KMS-11 (cell line): ENCODE measurements around the gene ABHD17C.

ENCODE experiments used
- H2AFZ ChIP-seq: fragments of 200-600 bp; sonication (generic); 2 replicates; pipeline ENCODE4 v1.6.1; 2016; ENCODE audit warnings: antibody characterized with exemption, mixed run types, low read depth
- H3K27ac ChIP-seq: fragments of 200-600 bp; sonication (generic); 2 replicates; pipeline ENCODE4 v1.6.1; 2016; ENCODE audit warnings: mild to moderate bottlenecking, mixed run types
- H3K27me3 ChIP-seq: fragments of 200-600 bp; sonication (generic); 2 replicates; pipeline ENCODE4 v1.6.1; 2017; ENCODE audit warnings: mild to moderate bottlenecking, low read depth, mixed run types, moderate library complexity; ENCODE audit not compliant: insufficient read depth
- H3K36me3 ChIP-seq: fragments of 200-600 bp; sonication (generic); 2 replicates; pipeline ENCODE4 v1.6.1; 2017; ENCODE audit warnings: mild to moderate bottlenecking, mixed run types; ENCODE audit not compliant: insufficient read depth
- H3K4me1 ChIP-seq: fragments of 200-600 bp; sonication (generic); 2 replicates; pipeline ENCODE4 v1.6.1; 2016; ENCODE audit warnings: mild to moderate bottlenecking, low read depth, mixed run types; ENCODE audit not compliant: poor library complexity, severe bottlenecking
- H3K4me2 ChIP-seq: fragments of 200-600 bp; sonication (generic); 2 replicates; pipeline ENCODE4 v1.7.0; 2016; ENCODE audit warnings: mild to moderate bottlenecking, mixed run types
- H3K4me3 ChIP-seq: fragments of 200-600 bp; sonication (generic); IDR thresholded peaks from 2 replicates; pipeline ENCODE4 v1.6.1; 2017; ENCODE audit warnings: low read depth, low read length, mixed read lengths; ENCODE audit not compliant: insufficient read depth
- H3K79me2 ChIP-seq: fragments of 200-600 bp; sonication (generic); 2 replicates; pipeline ENCODE4 v1.6.1; 2016; ENCODE audit warnings: low read depth, mixed run types; ENCODE audit not compliant: insufficient read depth
- H3K9ac ChIP-seq: fragments of 200-600 bp; sonication (generic); 2 replicates; pipeline ENCODE4 v1.6.1; 2016; ENCODE audit warnings: mild to moderate bottlenecking, mixed run types
- H4K20me1 ChIP-seq: fragments of 200-600 bp; sonication (generic); 2 replicates; pipeline ENCODE4 v1.6.1; 2016; ENCODE audit warnings: mild to moderate bottlenecking, mixed run types; ENCODE audit not compliant: insufficient read depth
- CTCF ChIP-seq: fragments of 200-600 bp; sonication (generic); conservative IDR thresholded peaks from 2 replicates; pipeline ENCODE4 v1.6.1; 2017; ENCODE audit warnings: low read depth, mild to moderate bottlenecking, antibody characterized with exemption, low read length, moderate library complexity, mixed read lengths

ABHD17C gene

GRCh38 chr15:80777137-80777536 is 82.0 kb downstream of the ABHD17C start:
- no peaks in the 10 kb centered on the region for H4K20me1 ChIP-seq
- no peak overlapping the region for H3K27ac ChIP-seq
- no peak overlapping the region for H2AFZ ChIP-seq
- H3K4me3 ChIP-seq = no peak overlapping the region
- H3K4me1 ChIP-seq = no peaks in the 10 kb centered on the region
- no peaks in the 10 kb centered on the region for H3K27me3 ChIP-seq
- H3K79me2 ChIP-seq = no peaks in the 10 kb centered on the region
- H3K36me3 ChIP-seq = no peaks in the 10 kb centered on the region
- no peak overlapping the region for H3K4me2 ChIP-seq
- TF ChIP-seq CTCF = no peak
- no peak overlapping the region for H3K9ac ChIP-seq

GRCh38 chr15:80777826-80778620 is 82.9 kb downstream of the ABHD17C start:
- Histone ChIP-seq H3K36me3 (no peaks in the 10 kb centered on the region), H3K4me2 (no peak overlapping the region), H3K4me1 (no peaks in the 10 kb centered on the region), H2AFZ (no peak overlapping the region), H3K27ac (no peak overlapping the region), H3K79me2 (no peaks in the 10 kb centered on the region), H3K27me3 (no peaks in the 10 kb centered on the region), H4K20me1 (no peaks in the 10 kb centered on the region), H3K9ac (no peak overlapping the region), H3K4me3 (no peak overlapping the region)
- TF ChIP-seq CTCF = no peak

- TF ChIP-seq CTCF = no peak; the same call in 1 of the 2 replicates
- Histone ChIP-seq H4K20me1 (no peaks in the 10 kb centered on the region), H2AFZ (peak overlapping the region; percentile 65), H3K4me2 (peak overlapping the region; percentile 50; the same call in 1 of the 2 replicates), H3K27me3 (no peaks in the 10 kb centered on the region), H3K27ac (no peak overlapping the region), H3K9ac (no peak overlapping the region), H3K36me3 (no peaks in the 10 kb centered on the region), H3K4me3 (no peak overlapping the region), H3K79me2 (no peaks in the 10 kb centered on the region), H3K4me1 (no peaks in the 10 kb centered on the region)
Measured at GRCh38 chr15:80778621-80778963, 83.5 kb downstream of the ABHD17C start.

GRCh38 chr15:80778964-80779657 is 84.0 kb downstream of the ABHD17C start, which contains the start of gene CEMIP:
Gene CEMIP, plus strand, starts transcription at chr15:80779370. Its CDS starts 94,510 bp downstream, at chr15:80873880.
- Histone ChIP-seq H3K4me3 (no peak within 1 kb of the TSS), H3K27me3 (no peaks in the 10 kb centered on the region), H4K20me1 (no peaks in the 10 kb centered on the region), H3K27ac (no peak within 1 kb of the TSS), H3K4me1 (no peaks in the 10 kb centered on the region), H3K9ac (no peak within 1 kb of the TSS), H2AFZ (peak within 1 kb of the TSS; percentile 65), H3K79me2 (no peaks in the 10 kb centered on the region), H3K36me3 (no peaks in the 10 kb centered on the region), H3K4me2 (peak within 1 kb of the TSS; percentile 56)
- TF ChIP-seq CTCF = peak; percentile 56
